Endometrial microvascular endothelial cells (primary cell): ENCODE data around the gene SLC22A1. TPM values are rescaled to one million over a fixed set of nuclear protein-coding genes. Genes with fewer than 3 reads are reported as not detected.
"Not testable (repeated sequence)": the region's sequence is repeated elsewhere in the genome, so short reads cannot be mapped to it uniquely, and the experiment has no call there.

ENCODE experiments used
- in situ Hi-C: cut with HindIII; loops from 2 replicates; pipeline ENCODE4 v1.10.0; 2017; ENCODE audit warnings: low sequenced_read_pairs, low pct_unique_long_range_greater_than_20kb; ENCODE audit errors: inconsistent ontology term
- total RNA-seq: library from RNA; depleted of rRNA; stranded (reverse); fragments of >200 nt; gene quantifications from one replicate; pipeline ENCODE4 v1.2.3, GENCODE V29; 2015; ENCODE audit errors: inconsistent ontology term

The SLC22A1 gene
- total RNA-seq, 1 donor from 2014 or later: not detected

DNA sequence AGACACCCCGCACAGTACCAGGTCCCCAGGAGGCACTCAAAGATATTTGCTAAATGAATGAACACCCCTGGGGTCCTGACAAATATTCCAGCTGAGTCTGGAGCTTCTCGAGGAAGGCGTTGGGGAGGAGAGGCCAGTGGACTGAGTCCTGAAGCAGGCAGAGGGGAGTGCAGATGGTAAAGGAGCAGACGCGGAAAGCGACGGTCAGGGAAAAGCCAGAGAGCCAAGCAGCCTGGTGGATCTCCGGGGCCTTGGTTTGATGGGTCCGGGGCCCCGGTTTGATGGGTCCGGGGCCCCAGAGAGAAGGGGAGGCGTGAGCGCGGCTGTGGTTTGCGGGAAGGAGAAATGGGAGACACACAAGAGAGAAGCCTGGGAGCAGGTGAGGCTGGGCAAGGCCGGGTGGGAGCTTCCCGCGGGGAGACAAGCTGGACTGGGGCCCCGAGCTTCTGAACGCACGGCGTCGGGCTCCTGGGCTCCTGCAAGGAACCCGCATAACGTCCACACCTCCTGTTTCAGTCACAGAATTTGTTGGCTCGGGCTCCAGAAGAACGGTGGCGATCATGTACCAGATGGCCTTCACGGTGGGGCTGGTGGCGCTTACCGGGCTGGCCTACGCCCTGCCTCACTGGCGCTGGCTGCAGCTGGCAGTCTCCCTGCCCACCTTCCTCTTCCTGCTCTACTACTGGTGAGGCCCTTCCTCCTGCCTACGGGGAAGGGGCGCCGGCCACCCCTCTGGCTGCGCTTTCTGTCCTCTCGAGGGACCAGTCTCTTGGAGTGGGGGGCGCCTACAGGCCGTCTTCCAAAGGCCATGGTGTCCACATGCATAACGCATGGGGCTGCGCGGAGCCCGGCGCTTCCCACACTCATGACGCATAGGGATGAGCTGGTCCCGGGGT is 12.1 kb downstream of the SLC22A1 start:
- in situ Hi-C loops: no loop called here

DNA sequence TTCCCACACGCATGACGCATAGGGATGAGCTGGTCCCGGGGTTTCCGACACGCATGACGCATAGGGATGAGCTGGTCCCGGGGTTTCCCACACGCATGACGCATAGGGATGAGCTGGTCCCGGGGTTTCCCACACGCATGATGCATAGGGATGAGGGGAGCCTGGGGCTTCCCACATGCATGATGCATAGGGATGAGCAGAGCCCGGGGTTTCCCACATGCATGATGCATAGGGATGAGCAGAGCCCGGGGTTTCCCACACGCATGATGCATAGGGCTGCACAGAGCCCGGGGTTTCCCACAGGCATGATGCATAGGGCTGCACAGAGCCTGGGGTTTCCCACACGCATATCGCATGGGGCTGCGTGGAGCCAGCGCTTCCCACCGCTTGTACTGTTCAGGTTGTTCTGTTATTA is 12.7 kb downstream of the SLC22A1 start:
- in situ Hi-C loops: not testable (repeated sequence)

DNA sequence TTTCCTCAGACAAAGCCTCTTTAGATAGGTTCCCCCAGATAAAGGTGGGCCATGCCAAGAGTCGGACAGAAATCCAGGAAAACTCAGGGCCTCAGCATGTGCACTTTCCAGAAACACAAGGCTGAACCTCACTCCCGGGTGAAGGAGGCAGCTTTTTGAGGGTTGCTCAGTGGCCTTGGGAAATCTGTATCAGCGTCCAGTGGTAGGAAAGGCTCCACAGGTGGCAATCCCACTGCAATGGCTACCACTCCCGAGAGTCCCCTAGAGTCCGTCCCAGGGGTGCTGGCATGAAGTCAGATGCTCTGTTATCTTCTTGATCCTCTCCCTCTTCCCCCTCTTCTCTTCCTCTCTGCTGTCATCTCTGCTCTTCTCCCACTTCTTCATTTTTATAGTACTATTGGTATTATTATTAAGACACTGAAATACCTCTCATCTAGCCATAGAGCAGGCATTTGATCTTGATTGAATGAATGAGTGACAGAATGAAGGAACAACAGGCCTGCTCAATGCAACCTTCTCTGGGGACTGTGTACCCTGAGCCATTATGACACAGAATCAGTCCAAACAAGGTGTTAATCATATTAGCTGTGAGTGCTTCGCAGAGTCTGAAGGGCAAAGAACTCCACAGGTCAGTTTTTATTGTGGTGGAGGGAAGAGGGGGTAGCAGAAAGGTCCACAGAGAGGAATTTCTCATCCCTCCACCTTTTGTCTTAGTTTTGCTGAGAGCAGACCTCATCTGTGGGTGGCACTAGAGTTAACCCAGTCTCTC is 13.3 kb downstream of the SLC22A1 start:
- in situ Hi-C loops: no loop called here

- in situ Hi-C loops: no loop called here
These were observed 14.5 kb downstream of the SLC22A1 start for GRCh38 chr6:160135907-160136655.

- in situ Hi-C loops: no loop called here
These were observed 15.7 kb downstream of the SLC22A1 start for GRCh38 chr6:160137130-160137988.

- in situ Hi-C loops: no loop called here
These were observed 16.6 kb downstream of the SLC22A1 start for GRCh38 chr6:160137989-160138835.

DNA sequence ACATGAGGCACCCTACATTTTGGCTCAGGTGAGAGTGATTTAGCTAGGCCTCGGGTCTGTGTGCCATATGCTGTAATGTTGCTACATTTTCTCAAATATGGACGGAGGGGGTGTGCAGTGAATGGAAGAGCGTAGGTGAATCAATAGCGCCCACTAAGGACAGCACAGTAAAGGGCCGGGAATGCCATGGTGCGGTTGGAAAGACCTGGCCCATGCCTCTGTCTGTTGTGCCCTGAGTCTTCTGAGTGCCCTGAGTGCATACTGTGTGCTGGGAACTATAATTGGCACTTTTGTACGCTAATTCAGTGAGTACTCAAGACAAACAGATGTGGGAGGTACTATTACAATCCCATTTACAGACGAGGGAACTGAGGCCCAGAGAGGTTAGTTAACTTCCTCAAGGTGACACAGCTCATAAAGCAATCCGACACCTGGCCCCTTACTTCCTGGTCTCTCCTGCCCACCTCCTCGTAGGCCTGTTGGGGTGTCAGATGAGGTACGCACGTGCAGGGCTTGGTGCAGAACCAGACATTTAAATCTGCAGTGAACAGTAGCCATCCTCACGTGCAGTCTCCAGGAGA is 17.3 kb downstream of the SLC22A1 start:
- in situ Hi-C loops: no loop called here

- in situ Hi-C loops: no loop called here
These were observed 17.8 kb downstream of the SLC22A1 start for GRCh38 chr6:160139420-160139851.

DNA sequence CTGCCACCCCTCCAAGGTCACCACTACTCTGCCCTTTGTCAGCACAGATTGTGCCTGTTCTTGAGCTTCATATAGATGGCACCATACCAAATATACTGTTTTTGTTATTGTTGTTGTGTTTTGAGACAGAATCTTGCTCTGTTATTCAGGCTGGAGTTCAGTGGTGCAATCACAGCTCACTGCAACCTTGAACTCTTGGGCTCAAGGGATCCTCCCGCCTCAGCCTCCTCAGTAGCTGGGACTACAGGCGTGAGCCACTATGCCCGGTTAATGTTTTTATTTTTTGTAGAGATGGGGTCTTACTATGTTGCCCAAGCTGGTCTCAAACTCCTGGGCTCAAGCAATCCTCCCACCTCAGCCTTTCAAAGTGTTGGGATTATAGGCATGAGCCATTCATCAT is 18.9 kb downstream of the SLC22A1 start:
- in situ Hi-C loops: not testable (repeated sequence)

- in situ Hi-C loops: no loop called here
These were observed 19.5 kb downstream of the SLC22A1 start for GRCh38 chr6:160141001-160141726.

DNA sequence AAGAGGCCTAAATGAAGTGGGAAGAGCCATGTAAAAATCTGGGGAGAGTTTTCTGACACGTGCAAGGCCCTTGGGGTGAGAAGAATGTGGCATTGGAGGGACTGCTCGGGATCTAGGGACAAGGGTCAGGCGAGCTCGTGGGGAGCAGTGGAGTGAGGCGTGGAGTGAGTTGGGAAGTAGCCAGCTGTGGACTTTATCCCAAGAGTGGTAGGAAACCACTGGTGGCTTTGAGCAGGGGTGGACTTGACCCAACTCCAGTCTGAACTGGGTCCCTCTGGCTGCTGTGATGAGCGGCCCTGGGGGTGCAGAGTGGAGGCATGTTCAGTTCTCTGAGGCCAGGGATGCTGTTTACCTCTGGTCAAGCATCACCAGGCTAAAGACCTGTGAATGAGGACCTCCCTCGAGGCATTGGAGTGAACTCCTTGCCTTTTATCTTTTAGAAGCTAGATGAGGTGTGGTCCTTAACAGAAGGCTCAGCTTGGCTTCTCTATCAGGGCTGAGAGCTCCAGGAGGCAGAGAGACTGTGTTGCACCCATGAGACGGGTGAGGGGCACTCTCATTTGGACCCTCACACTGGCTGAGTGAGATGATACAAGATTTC is 20.6 kb downstream of the SLC22A1 start:
- in situ Hi-C loops: no loop called here

DNA sequence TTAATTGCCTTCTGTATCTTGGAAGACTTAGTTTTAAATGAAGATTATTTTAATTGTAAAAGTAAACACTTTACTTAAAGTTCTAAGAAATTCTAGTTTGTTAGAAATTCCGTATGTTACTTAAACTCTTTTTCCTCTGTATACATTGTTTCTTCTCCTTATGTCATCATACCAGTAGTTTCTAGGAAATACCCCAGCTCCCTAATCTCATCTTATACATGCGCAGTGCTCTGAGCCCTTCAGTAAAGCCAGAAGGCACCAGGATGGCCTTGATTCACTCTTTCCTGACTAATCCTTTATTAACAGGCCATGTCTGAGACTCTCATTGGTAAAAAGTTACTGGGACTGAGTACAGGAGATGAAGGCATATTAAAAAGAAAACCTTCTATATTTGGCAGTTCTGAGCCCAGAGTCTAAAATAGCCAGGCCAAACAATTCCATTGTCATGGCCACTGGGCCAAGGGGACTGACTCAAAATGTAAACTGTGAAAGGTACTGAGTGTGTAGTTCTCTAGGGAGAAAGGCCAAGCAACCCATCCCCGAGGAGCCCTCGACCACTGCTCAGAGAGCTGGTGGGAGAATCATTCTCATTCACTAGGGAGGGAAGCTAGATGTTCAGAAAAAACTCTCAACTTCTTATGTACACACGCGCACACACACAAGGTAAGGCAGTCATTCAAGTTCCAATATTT is 25.0 kb downstream of the SLC22A1 start:
- in situ Hi-C loops: no loop called here

- in situ Hi-C loops: no loop called here
These were observed 25.5 kb downstream of the SLC22A1 start for GRCh38 chr6:160147146-160147536.

- in situ Hi-C loops: no loop called here
These were observed 32.9 kb downstream of the SLC22A1 start for GRCh38 chr6:160154471-160154870.

DNA sequence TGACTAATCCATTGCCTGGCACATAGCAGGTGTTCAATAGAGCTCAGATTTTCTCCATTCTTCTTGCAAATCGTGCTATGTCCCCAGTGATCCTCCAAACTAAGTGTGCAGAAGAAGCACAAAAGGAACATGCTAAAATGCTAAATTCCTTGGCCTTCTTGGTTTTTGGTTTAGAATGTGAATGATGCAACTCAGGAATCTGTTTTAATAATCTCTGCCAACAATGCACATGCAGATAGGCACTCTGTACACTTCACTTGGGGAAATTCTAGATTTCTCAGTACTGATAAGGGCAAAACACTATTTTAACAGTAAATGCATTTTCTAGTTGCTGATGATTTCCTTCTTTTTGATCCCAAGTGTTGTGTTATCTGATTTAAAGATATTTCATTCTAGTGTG is 35.2 kb downstream of the SLC22A1 start:
- in situ Hi-C loops: no loop called here

DNA sequence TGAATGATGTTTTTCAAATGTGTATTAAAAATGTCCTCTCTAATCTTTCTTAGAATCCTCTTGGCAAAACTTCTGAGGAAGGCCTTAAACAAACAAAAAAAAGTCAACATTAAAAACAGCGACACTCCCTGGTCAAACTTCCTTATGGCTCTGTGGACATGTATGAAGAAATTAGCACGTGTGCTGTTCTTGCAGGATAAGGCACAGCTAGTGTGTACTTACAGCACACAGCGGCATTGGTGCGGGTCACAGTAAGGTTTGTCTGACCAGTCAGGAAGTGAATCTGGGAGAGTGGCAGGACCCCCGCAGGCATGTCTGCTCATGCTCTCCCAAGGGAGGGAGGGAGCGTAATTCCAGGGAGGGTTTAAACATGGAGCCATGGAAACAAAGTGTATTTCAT is 38.8 kb downstream of the SLC22A1 start:
- in situ Hi-C loops: no loop called here
